NCI-H1694 (cell line): ENCODE data around the gene CDH23.

Experiments
- DNase-seq: peaks from one replicate; lab custom pipeline; 2025; lab: John Stamatoyannopoulos, UW

The CDH23 gene

DNA sequence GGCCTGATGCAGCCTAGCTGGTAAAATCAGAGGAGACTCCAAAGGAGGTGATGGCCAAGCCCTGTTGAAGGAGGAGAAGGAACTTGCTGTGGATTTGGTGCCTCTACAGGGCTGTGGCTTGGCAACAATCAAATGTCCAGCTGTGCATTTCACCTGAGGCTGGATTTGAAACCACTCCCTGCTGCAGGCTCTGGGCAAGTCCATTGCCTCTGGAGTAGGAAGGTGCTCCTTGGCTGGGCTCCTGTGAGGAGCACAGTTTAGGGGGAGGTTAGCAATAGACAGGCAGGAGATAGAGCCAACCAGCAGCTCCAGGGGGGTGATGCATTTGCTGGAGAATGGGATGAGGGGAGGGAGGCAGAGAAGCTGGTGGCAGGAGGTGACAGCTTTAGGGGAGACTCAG, 26.5 kb downstream of the CDH23 start:
- DNase-seq, result no peak

DNA sequence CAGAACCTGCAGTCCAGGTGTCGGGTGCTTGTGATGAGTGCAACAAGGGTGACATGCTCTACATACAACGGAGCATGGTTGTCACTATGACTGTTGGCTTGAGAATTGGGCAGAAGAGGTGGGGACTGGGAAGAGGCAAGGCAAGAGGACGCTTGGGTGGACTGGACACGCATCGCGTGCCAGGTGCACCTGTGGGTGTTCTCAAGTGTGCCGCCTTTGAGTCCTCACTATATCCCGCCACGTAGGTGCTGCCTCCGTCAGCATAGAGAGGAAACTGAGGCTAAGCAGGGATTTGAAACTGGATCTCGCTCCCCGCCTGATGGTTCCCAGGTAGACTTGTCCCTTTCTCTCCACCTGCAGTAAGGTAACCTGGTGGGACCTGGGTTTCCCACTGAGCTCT, 27.2 kb downstream of the CDH23 start:
- no peak for DNase-seq

DNA sequence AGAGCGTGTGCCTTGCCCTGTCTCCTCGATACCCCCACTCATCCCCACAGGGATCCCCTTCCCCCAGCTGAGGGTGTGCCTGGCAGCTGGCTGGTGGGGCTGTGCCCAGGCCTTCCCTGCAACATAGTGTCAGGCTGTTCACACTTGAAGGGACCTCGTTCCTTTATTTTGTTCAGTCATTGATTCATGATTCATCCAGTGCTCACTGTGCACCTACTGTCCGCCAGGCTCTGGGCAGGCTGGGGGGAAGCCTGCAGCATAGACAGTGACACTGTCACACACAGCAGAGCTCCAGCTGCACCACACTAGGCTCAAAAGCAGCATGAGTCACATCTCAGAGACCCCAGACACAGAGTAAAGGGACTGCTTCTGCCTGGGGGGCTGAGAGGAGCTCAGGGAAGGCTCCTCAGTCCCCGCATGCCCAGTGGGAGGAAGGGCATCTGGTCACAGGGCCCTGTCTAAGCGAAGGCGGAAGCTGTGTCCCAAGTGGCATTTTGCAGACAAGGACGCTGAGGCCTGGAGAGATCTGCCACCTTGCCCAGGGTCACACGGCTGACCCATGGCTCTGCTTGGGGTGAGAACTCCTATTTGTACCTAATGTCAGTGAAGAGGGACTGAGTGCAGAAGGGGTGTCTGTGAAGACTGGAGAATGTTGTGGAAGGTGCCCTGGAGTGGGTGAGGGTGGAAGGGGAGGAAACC, 27.9 kb downstream of the CDH23 start:
- no peak for DNase-seq

DNA sequence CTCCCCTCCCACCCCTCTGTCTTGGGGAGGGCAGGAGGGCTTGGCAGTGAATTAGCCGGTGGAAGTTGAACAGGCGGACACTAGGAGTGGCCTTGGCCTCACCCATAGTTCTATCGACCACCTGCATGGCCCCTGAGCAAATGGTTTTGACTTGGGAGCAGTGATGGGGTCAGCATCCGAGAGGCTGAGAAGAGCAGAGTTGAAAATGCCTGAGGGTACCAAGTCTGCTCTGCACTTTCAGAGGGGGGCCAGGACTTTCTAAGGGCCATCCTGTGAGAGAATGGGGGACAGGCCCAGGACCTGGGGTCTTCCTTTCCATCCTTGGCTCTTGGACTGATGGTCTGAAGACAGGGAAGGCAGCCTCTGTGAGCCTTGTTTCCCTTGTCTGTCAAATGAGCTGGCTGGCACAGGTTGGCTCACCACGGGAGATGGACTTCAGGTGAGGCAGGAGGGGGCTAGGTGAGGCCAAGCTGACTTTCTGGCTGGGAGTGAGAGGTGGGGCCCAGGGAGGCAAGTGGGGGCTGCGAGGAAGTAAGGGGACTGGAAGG, 29.4 kb downstream of the CDH23 start:
- no peak for DNase-seq

DNA sequence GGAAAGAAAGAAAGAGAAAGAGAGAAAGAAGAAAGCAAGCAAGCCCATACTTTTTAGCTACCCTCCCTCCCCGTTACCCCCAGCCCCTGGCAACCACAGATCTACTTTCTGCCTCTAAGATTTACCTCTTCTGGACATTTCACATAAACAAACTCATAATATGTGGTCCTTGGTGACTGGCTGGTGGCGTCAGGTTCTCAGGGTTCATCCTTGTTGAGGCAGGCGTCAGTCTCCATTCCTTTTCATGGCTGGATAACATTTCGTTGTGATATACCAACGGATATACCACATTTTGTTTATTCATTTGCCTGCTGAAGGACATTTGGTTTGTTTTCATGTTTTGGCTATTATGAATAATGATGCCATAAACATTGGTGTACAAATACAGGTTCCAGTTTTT, 30.5 kb downstream of the CDH23 start:
- DNase-seq, result no peak

DNA sequence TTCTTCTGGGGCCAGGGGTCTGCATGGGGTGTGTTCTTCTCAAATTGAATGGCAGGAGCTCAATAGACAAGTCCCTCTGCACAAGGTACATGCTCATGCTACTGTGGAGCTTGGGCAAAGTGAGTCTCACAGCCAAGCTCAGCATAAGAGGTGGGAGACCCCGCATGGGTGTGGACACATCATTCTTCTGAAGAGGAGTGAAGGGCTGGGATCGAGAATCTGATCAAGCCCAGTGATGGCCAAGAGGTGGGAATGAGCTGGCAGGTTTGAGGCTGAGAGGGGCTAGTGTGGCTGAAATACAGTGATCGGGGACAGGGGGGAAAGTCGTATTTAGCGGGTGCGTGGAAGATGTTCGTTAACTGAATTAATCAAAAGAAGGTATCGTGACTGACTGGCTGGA, 32.6 kb downstream of the CDH23 start:
- DNase-seq, result no peak

DNA sequence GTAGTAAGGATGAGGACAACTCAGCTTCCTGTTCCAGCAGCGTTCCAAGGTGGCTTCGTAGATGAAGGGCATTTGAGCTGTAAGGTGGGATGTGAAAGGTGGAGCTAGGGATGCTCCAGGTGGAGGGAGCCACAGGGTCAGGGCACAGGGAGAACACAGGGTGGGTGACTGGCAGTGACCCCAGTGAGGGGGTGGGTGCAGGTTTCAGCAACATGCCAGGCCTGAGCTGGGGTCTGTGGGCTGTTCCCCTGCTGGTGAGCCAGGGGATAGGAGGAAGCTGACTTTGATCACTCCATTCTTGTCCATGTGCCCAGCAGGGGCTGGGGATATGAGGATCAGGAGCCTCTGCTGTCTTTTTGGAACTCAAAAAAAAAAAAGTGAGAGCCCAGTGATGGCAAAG, 33.2 kb downstream of the CDH23 start:
- no peak for DNase-seq

DNA sequence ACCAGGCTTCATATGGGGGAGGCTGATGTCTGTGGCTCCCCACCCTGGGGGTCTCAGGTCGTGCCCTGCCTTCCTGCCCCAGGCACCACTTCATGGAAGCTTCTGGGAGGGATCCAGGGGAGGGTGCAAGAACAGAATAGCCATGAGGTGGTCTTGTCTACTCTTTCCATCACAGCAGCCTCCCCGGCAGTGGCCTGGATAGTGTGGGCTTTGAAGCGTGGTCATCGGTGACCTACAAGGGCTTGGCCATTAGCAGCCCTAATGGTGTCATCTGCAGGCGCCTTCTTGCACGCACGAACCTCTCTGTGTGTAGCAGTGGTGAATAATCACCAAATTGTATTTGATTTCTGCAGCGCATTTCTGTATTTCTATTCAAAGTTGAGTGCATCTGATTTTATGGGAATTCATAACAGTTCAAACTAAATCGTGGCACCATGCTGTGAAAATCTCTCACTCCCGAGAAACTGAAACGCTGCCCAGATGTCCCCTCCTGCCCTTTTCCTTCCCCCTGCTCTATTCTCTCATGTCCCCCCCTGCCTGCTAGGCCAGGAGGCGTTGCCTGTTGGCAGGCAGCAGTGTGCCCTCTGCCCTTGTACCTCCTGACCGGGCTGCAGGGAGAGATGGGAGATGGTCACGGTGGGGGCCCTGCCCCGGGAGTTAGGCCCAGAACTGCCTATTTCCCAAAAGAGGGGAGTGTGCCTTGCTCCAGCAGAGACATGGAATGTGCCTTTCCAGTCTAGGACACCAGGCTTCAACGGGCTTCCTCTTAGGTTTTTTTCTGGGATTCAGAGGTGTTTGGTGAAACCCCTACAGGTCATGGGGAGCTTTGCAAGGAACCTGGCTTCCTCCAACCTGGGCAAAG, 34.8 kb downstream of the CDH23 start:
- DNase-seq, result no peak

DNA sequence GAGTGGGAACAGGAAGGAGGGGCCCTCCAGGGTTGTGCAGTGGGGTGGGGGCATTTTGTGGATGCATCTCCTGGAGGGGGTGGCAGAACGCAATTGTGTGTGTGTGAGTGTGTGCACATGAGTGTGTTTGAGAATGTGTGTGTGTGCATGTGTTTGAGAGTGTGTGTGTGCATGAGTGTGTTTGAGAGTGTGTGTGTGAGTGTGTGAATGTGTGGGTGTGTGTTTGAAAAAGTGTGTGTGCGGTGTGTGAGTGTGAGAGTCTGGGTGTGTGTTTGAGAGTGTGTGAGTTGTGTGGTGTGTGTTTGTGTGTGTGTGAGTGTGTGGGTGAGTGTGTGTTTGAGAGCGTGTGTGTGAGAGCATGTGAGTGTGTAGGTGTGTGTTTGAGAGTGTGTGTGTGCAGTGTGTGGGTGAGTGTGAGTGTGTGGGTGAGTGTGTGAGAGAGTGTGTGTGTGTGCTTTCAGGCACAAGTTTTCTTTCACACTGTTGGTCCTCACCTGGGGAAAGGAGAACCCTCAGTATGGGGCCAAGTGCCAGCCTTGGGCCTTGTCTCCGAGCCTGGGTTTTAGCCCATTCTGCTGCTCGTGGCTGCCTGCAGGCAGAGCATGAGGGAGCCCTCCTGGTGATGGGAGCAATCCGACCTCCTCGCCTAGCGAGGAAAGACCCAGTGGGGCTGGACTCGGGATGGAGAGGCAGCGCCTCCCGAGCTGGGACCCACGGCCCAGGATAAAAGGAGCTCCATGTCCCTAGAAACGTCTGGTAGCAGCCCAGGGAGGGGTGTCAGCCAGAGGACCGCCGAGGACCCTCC, 35.6 kb downstream of the CDH23 start:
- no peak for DNase-seq

DNA sequence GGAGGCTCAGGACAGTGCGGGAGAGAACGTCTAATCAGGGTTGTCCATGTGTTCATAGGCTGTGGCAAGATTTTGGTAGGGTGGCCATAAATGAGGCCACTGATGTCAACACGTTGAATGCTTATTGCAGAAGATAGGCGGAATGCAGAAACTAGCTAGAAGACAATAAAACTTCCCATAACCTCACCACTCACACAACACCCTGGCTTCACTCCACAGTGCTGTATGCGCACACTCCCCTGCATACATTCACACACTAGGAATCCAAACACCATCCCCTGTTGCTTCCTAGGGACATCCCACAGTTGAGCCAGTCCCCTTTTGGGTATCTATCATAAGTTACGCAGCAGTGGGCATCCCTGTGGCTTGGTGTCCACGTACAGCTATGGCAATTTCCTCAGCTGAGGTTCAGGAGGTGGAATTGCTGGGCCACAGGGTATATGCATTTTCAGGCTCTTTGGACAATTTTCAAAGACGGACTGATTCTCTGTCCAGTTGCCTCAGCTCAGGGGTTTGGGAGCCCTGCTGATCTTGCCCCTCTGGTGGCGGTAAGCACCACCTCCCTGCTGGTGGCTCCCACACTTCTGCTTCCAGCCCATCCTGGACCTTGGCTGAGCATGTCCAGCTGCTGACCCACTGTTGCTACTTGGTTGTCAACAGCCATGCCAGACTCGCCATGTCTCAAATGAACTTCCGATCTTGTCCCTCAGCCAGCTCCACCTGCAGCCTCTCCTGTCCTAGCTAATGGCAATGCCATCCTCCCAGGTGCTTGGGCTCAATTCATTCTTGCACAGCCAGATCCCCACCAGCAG, 36.4 kb downstream of the CDH23 start:
- DNase-seq, result no peak

DNA sequence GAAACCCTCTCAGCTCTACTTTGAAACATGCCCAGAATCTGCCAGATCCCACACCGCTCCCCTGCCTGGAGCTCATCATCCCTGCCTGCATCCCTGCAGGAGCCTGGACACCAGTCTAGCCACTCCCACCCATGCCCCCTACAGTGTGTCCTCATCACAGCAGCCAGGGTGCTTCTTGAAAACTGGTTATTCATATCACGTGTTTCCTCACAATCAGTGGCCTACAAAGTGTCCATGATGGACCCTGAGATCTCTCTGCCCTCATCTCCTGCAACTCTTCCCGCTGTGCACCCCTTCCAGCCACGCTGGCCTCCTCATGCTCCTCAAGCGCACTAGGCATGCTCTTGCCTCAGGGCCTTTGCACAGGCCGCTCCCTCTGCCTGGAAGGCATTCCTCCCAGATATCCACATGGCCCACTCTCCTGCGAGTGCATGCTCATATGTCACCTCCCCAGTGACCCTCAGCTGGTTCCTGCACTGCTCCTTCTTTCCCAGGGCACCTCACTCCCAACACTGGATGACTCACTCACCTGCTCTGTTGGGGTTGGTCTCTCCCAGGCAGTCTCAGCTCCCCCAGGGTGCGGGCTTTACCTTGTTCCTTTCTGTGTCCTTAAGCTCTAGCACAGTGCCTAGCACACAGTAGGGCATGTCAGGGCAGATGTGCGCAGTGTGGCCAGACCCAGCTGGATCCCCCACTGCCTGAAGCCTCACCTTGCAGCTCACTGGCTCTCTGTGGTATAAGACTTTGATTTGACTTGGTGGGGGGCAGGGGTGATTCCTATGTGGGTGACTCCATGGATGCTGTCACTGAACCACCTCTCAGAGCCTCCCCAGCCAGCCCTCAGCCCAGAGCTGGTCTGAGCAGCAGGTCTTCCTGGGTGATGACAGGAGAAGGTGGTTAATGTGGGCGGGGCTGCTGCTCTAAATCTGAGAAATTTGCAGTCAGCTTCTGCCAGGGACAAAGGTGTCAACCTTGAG, 37.3 kb downstream of the CDH23 start:
- DNase-seq, result no peak

DNA sequence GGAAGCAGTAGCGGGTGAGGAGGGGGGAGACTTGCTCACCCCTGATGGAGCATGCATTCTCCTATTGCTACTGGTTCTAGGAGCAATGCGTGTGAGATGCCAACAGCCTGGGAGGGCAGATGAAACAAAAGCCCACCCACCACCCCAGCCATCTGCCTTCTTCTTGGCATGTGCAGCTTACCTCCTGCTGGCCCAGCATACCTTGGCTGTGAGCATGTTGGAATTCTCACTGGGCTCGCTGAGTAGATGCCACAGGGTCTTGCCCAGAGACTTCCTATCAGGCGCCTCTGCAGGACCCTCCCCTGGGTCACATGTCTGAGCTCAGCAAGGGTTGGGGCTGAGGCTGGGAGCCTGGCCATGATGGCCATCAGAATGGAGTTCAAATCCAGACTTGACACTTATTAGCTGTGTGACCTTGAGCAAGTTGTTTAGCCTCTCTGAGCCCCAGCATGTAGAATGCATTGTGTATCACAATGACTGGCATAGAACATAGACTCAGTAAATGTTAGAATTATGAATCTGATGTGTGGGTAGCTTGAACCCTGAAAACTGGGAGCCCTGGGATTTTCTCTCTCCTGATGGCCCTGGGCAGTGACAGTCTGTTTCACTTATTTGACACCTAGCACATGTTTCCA, 38.2 kb downstream of the CDH23 start:
- DNase-seq, result peak; percentile 76

DNA sequence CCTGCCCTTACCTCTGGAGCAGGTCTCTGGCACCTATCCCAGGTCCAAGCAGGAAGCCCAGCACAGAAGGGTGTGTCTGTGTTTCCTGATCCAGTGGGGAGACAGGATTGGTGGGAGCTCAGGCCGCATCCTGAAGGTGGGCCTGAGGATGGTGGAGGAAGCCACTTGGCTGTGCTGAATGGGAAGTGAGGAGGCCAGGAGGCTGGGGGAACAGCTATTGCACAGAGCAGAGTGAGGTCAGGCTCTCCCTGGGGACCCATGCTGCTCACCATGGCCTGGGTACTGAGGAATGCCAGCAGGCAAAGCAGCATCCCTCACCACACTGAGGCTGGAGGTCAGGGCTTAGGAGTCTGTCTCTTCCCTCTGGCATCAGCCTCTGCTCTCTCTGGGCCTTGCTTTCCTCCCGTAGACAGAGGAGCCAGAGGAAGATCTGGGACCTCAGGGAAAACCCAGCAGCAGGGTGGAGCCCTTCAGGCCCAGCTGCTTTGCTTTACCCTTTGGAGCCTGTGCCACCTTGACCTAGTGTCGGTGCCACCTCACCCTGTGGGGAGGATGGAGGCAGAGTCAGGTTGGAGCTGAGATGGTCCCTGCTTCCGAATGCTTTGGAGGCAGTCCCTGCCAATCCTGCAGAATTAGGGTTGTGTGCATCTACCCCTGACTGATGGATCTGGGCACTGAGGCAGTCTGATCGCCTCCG, 39.0 kb downstream of the CDH23 start:
- DNase-seq, result no peak

DNA sequence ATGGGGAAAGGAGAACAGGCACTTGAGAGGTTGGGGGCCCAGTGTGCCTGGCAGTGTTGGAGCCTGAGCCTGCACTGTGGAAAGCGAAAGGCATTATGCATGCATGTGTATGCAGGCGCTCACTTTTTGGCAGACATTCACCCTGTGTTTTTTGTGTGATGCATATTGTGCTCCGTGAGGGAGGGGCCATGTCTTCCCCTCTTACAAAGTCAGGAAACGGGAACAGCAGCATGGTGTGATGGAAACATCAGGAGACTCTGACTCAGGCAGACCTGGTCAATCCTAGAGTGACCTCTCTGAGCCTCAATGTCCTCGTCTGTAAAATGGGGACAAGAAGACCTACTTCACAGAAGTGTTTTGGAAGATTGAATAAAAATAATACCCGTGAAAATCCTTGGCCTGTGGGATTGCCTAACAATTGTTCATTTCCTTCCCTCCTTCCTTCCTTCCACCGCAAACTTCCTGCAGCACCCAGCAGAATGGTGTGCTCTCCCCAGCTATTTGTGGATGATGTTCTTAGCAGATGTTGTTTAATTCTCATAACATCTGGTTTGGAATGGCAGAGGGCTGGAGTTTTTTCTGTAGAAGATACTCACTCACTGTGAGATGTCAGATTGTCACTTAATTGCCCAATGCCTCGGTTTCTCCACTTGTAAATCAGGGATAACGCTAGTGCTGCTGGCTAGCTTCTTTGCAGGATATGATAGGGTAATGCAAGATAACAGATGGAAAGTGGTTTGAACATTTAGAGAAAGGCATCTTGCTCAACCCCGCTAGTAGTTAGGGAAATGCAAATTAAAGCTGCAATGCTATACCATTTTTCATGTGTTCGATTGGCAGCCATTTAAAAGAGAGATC, 39.8 kb downstream of the CDH23 start:
- no peak for DNase-seq

DNA sequence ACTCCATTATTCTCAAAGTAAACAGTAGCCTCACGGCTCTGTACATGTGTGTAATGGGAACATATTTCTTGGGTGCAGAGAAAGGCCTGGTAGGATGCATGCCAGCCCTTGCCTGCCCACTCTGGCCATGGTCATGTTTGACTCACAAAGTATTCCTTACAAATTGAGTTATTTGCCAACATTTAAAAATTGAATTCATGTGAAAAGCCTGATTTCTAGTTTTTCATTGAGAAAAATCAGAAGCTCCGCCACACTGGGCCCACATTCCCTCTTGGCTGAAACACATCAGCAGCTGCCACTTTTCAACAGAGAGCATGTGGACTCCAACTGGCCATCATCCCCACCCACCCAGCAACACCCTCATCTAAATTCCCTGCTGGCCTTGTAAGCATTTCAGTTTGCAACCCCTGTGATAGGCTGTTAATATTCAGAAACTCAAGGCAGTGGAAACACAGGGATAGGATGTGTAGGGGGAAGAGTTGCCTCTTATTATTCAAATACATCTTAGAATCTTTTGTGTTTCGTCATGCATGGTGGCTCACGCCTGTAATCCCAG, 40.9 kb downstream of the CDH23 start:
- no peak for DNase-seq

DNA sequence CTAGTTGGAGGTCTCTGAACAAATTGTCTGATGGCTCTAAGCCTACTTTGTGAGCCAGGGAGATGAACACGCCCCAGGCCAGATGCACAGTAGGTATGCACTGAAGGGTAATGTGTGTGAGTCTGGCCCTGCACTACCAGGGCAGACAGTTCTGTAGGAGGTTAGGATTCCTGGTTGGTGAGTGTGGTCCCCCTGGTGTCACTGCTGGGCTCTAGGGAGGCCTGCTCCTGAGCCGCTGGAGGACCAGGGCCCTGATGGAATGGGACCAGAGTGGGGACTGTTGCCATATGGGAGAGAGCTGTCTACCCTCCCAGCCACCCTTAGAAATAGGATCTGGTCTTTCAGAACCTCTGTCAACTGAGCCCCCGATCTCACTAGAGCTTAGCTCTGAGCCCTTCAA, 42.0 kb downstream of the CDH23 start:
- no peak for DNase-seq

DNA sequence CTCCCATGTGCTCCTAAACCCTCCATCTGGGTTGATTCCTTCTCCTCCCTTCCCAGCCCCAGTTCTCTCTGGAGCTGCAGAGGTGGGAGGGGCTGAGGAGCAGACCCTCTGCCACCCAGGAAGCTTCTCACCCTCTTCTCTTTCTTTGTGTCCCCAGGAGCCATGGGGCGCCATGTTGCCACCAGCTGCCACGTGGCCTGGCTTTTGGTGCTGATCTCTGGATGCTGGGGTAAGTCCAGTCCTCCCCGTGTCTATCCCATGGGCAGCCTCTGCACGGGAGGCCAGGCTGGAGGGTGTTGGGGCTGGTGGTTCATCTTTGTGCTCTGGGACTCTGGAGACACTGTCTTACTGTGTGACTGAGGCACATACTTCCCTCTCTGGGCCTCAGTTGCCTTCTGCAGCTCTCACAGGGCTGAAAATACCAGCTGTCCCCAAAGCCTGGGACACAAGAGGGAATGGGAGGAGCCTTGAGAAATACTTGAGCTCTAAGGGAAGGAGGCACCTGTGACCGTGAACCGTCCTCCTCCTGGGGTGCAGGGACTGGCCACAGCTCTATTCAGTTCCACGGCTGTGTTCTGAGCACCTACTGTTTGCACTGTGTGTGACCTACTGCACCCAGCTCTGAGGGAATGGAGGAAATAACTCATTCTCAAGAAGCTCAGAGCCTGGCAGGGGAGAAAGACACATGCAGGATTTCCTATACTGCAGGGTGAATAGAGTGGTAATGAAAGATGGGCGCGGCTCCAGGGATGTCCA, 43.1 kb downstream of the CDH23 start:
- DNase-seq, result no peak
